GM12875 (cell line): ENCODE measurements around the gene C2orf42.
A peak's percentile ranks its signal among the peaks of the same experiment; 100 is the strongest.
"Not testable (repeated sequence)": the region's sequence is repeated elsewhere in the genome, so short reads cannot be mapped to it uniquely, and the experiment has no call there.

Source experiments
- H3K4me3 ChIP-seq: one replicate; pipeline ENCODE4 v1.5.1; 2011; ENCODE audit warnings: low read depth, low read length, control low read depth
- CTCF ChIP-seq: IDR thresholded peaks from 2 replicates; pipeline ENCODE4 v1.5.1; 2011; ENCODE audit warnings: low read depth, mild to moderate bottlenecking, control low read depth, inconsistent platforms, low read length, moderate library complexity, borderline replicate concordance; ENCODE audit not compliant: insufficient read depth

Gene C2orf42

GRCh38 chr2:70190418-70191243, at the start of gene C2orf42:
C2orf42 (minus strand) TSS chr2:70191019; CDS start chr2:70181985, 9,034 bp downstream.
- TF ChIP-seq CTCF, result peak; percentile 16; the same call in 1 of the 2 replicates
- peak within 1 kb of the TSS; percentile 64 for H3K4me3 ChIP-seq

- no peak for TF ChIP-seq CTCF
Measured at GRCh38 chr2:70240599-70240998, 49.8 kb upstream of the C2orf42 start.

GRCh38 chr2:70233926-70234325, 43.1 kb upstream of the C2orf42 start:
- TF ChIP-seq CTCF, result no peak
- no peak overlapping the region for H3K4me3 ChIP-seq

More at GRCh38 chr2:70240599-70240998, 49.8 kb upstream of the C2orf42 start:
- H3K4me3 ChIP-seq, result no peak overlapping the region

GRCh38 chr2:70226781-70227180, 36.0 kb upstream of the C2orf42 start:
- H3K4me3 ChIP-seq, result no peak overlapping the region
- TF ChIP-seq CTCF, result no peak

GRCh38 chr2:70223305-70223704, 32.5 kb upstream of the C2orf42 start:
- H3K4me3 ChIP-seq, result not testable (repeated sequence)

GRCh38 chr2:70214953-70215549, 24.2 kb upstream of the C2orf42 start:
- H3K4me3 ChIP-seq, result no peak overlapping the region
- no peak for TF ChIP-seq CTCF

GRCh38 chr2:70214365-70214764, 23.5 kb upstream of the C2orf42 start:
- no peak for TF ChIP-seq CTCF
- no peak overlapping the region for H3K4me3 ChIP-seq
